ENCODE measurements around the gene TMEM170A. TPM values are rescaled to one million over a fixed set of nuclear protein-coding genes. Genes with fewer than 3 reads are reported as not detected.

The TMEM170A gene
- polyA plus RNA-seq, 1 donor (not counting 4 experiments of a cell fraction or from before 2014, with no cell fraction given), result 22.1 TPM

DNA sequence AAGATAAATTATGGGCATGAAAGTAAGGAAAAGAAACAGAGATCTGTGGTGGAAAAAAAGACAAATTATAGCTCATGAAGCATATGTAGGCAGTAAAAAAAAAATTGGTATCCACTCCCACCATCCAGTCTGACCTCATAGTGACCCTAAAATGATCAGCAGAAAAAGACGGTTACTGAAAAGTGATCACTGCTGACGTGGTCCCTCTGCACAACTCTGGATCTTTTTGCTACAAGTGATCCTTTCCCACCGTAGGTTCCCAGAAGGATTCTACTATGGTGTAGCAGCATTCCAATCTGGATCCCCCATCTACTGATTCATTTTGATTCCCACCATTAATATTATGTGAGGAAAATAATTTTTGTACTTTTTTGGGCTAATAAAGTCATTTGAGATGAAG lies 41.6 kb upstream of the TMEM170A start:
- TF ChIP-seq, protein P1, sequence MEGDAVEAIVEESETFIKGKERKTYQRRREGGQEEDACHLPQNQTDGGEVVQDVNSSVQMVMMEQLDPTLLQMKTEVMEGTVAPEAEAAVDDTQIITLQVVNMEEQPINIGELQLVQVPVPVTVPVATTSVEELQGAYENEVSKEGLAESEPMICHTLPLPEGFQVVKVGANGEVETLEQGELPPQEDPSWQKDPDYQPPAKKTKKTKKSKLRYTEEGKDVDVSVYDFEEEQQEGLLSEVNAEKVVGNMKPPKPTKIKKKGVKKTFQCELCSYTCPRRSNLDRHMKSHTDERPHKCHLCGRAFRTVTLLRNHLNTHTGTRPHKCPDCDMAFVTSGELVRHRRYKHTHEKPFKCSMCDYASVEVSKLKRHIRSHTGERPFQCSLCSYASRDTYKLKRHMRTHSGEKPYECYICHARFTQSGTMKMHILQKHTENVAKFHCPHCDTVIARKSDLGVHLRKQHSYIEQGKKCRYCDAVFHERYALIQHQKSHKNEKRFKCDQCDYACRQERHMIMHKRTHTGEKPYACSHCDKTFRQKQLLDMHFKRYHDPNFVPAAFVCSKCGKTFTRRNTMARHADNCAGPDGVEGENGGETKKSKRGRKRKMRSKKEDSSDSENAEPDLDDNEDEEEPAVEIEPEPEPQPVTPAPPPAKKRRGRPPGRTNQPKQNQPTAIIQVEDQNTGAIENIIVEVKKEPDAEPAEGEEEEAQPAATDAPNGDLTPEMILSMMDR (optimal IDR thresholded peaks at IDR 0.05 in 1 of 3, IDR thresholded peaks at IDR 0.05 in 1 of 3, conservative IDR thresholded peaks at IDR 0.05 in 1 of 3; ENCODE audit: extremely low read depth in 1 of 3, insufficient read depth in 2 of 3, low read length in 3 of 3), result no peak
- no peak for TF ChIP-seq EZH2 (IDR thresholded peaks at IDR 0.05; ENCODE audit: low read length)
- H3K27ac ChIP-seq (ENCODE audit: control insufficient read depth, insufficient read depth, low read length), result peak overlapping the region; percentile 55
- FAIRE-seq, result no peak

DNA sequence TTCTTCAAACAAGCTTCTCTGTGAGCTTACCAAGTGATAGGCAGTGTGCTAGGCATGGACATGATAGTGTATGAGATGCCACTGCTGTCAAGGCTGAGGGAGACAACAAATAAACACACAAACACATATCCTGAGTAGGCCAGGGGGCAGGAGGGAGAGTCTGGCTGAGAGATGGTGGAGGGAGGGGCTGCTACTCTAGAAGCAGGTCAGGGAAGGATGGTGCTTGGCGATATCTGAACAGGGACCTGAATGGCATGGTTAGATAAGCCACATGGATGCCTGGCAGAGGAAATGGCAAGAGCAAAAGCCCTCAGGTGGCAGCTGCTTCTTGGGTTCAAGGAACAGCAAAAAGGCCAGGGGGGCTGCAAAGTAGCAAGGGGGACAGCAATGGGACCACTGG lies 39.3 kb upstream of the TMEM170A start:
- Histone ChIP-seq H3K9ac (ENCODE audit: control insufficient read depth, extremely low read depth, insufficient read depth, low read length) (no peak overlapping the region), H3K4me1 (ENCODE audit: control insufficient read depth, extremely low read depth, insufficient read depth, low read length) (peaks cover 27% of the 10 kb centered on the region), H3K4me3 (ENCODE audit: control insufficient read depth in 2 of 3, extremely low read depth in 1 of 3, insufficient read depth in 2 of 3, low read depth in 1 of 3, low read length in 3 of 3) (no peak overlapping the region), H3K9me1 (ENCODE audit: control insufficient read depth, extremely low read depth, insufficient read depth, low read length) (no peaks in the 10 kb centered on the region), H3K79me2 (ENCODE audit: control insufficient read depth, insufficient read depth, low read length) (no peaks in the 10 kb centered on the region), H4K20me1 (ENCODE audit: control insufficient read depth, extremely low read depth, insufficient read depth, low read length) (no peaks in the 10 kb centered on the region), H2AFZ (ENCODE audit: control insufficient read depth, low read length) (no peak overlapping the region), H3K36me3 (ENCODE audit: control insufficient read depth in 2 of 2, extremely low read depth in 1 of 2, insufficient read depth in 2 of 2, low read length in 2 of 2) (no peaks in the 10 kb centered on the region), H3K4me2 (ENCODE audit: control insufficient read depth, extremely low read depth, insufficient read depth, low read depth, low read length) (no peak overlapping the region), H3K27ac (ENCODE audit: control insufficient read depth, insufficient read depth, low read length) (no peak overlapping the region), H3K9me3 (ENCODE audit: control insufficient read depth, low read depth, low read length) (no peaks in the 10 kb centered on the region), H3K27me3 (ENCODE audit: control insufficient read depth, extremely low read depth, insufficient read depth, low read length) (no peaks in the 10 kb centered on the region)
- FAIRE-seq (no peak), DNase-seq (ENCODE audit: low read depth, low spot score) (no peak)
- dilution Hi-C loops (cut with MboI; ENCODE audit: extremely low pct_ligation_motif_present, low sequenced_read_pairs), result no loop called here
- TF ChIP-seq, protein P1 (optimal IDR thresholded peaks at IDR 0.05 in 1 of 3, IDR thresholded peaks at IDR 0.05 in 1 of 3, conservative IDR thresholded peaks at IDR 0.05 in 1 of 3; ENCODE audit: extremely low read depth in 1 of 3, insufficient read depth in 2 of 3, low read length in 3 of 3), result no peak
- TF ChIP-seq EZH2 (IDR thresholded peaks at IDR 0.05; ENCODE audit: low read length), result no peak

More for the DNA sequence above, 41.6 kb upstream of the TMEM170A start:
- no peaks in the 10 kb centered on the region for H3K27me3 ChIP-seq (ENCODE audit: control insufficient read depth, extremely low read depth, insufficient read depth, low read length)
- H2AFZ ChIP-seq (ENCODE audit: control insufficient read depth, low read length), result peak overlapping the region; percentile 29
- H3K4me2 ChIP-seq (ENCODE audit: control insufficient read depth, extremely low read depth, insufficient read depth, low read depth, low read length), result peak overlapping the region; percentile 29
- no peaks in the 10 kb centered on the region for H3K9me3 ChIP-seq (ENCODE audit: control insufficient read depth, low read depth, low read length)
- no peaks in the 10 kb centered on the region for H4K20me1 ChIP-seq (ENCODE audit: control insufficient read depth, extremely low read depth, insufficient read depth, low read length)
- H3K9me1 ChIP-seq (ENCODE audit: control insufficient read depth, extremely low read depth, insufficient read depth, low read length), result no peaks in the 10 kb centered on the region
- DNase-seq (ENCODE audit: low read depth, low spot score), result no peak
- H3K4me1 ChIP-seq (ENCODE audit: control insufficient read depth, extremely low read depth, insufficient read depth, low read length), result peaks cover 30% of the 10 kb centered on the region
- H3K9ac ChIP-seq (ENCODE audit: control insufficient read depth, extremely low read depth, insufficient read depth, low read length), result no peak overlapping the region
- dilution Hi-C loops (cut with MboI; ENCODE audit: extremely low pct_ligation_motif_present, low sequenced_read_pairs), result no loop called here
- no peaks in the 10 kb centered on the region for H3K36me3 ChIP-seq (ENCODE audit: control insufficient read depth in 2 of 2, extremely low read depth in 1 of 2, insufficient read depth in 2 of 2, low read length in 2 of 2)
- H3K79me2 ChIP-seq (ENCODE audit: control insufficient read depth, insufficient read depth, low read length), result no peaks in the 10 kb centered on the region
- no peak overlapping the region for H3K4me3 ChIP-seq (ENCODE audit: control insufficient read depth in 2 of 3, extremely low read depth in 1 of 3, insufficient read depth in 2 of 3, low read depth in 1 of 3, low read length in 3 of 3)

Data from keratinocyte (primary cell).